Omental fat pad (tissue), 4 donors: ENCODE data around the gene CLCN2. TPM values are rescaled to one million over a fixed set of nuclear protein-coding genes. Genes with fewer than 3 reads are reported as not detected.

Experiments
- ATAC-seq: fragments of 150-250 bp; one replicate; pipeline ENCODE4 v1.9.1; 2016; ENCODE audit warnings: mild to moderate bottlenecking, moderate library complexity; ENCODE audit not compliant: low FRiP score
- DNase-seq: peaks from one replicate; pipeline ENCODE4 v3.0.0-alpha.2; 2019; ENCODE audit warnings: low spot score
- total RNA-seq, 4 donors: library from RNA; depleted of rRNA; stranded (reverse); fragments of >200 nt; gene quantifications; one replicate each; pipeline ENCODE4 v1.1.0, GENCODE V29; 2016
- TF ChIP-seq, protein P1 (sequence below), 3 donors: fragments of 450-650 bp; IDR thresholded peaks; one replicate each; pipeline ENCODE4 v1.5.1; 2016 to 2017; ENCODE audit warnings: antibody characterized with exemption in 3 of 3, mild to moderate bottlenecking in 3 of 3, moderate library complexity in 2 of 3

CLCN2 gene
- total RNA-seq, 4 donors from 2014 or later = 2.1 to 8.4 (median 3.8) TPM

DNA sequence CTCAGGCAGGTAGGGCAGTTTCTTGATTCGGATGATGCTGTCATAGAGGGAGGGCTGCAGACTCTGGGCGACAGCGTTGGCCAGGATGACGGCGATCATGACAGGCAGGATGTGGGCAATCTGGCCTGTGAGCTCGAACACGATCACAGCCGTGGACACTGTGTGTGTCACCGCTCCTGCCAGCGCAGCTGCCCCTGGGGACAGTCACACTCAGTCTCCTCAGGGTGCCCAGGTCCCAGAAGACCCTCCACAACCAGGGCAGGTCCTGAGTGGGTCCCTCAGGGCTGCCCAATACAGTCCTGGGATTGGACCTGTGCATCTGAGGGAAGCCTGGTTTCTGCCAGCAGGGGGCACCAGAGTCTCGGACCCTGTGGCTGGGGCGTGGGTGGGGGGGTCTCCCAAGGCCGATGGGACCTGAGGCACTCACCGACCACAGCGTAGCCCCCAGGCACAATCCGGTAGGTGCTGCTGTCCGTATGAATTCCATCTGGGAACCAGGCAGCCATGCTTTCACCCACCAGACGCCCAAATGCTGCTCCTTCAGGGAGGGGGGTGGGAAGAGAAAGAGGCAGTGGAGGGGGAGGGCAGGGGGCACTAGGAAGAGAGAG is 7.2 kb downstream of the CLCN2 start:
- DNase-seq = no peak
- no peak for ATAC-seq

DNA sequence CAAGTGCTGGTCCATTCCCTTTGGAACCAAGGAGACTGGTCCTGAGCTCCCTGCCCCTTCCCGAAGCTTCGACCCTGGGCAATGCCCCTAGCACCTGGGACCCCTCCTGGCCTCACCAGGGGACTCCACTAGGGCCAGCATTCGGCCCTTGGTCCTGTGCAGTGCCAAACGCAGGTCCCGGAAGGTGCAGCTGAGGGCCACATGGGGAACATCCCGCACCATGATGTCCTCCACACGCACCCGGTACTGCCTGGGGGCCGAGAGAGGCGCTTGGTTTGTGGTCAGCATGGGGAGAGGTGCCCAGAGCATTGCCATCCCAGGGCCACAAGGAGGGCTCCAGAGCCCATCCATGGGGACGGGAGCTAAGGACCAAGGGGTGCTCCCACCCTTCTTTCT is 7.9 kb downstream of the CLCN2 start:
- TF ChIP-seq, protein P1, sequence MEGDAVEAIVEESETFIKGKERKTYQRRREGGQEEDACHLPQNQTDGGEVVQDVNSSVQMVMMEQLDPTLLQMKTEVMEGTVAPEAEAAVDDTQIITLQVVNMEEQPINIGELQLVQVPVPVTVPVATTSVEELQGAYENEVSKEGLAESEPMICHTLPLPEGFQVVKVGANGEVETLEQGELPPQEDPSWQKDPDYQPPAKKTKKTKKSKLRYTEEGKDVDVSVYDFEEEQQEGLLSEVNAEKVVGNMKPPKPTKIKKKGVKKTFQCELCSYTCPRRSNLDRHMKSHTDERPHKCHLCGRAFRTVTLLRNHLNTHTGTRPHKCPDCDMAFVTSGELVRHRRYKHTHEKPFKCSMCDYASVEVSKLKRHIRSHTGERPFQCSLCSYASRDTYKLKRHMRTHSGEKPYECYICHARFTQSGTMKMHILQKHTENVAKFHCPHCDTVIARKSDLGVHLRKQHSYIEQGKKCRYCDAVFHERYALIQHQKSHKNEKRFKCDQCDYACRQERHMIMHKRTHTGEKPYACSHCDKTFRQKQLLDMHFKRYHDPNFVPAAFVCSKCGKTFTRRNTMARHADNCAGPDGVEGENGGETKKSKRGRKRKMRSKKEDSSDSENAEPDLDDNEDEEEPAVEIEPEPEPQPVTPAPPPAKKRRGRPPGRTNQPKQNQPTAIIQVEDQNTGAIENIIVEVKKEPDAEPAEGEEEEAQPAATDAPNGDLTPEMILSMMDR (IDR thresholded peaks at IDR 0.05) = no peak
- no peak for DNase-seq

More for the DNA sequence above, 7.2 kb downstream of the CLCN2 start:
- TF ChIP-seq, protein P1 (IDR thresholded peaks at IDR 0.05) = peak in 1 of 3 donors; percentile 14

DNA sequence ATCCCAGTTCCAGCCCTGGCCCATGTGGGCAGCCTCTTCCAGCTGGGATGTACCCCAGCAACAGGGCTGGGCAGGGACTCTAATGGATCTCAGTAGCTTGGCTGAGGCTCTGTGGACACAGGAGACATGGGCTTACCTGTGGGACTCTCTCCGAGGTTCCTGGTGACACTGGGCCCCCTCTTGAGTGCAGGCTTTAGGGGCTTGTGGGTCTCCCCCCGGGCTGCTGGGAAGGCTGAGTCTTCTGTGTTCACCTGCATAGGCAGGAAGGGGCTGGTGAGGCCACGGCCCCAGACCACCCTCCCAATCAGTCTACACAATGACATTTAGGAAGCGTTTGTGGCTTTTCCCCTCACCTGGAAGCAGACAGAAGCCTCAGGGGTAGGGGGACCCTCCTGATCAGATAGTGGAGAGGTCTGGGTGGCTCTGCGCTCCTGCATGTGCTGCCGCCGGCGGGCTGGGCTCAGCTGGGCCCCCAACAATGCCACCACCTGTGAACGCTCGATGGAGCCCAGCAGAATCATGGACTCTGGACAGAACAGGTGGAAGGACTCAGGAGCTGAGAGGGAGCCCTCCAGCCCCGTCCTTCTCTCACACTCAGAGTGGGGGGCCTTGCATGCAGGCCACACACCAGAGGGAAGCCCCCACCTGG is 8.4 kb downstream of the CLCN2 start:
- TF ChIP-seq, protein P1 (IDR thresholded peaks at IDR 0.05) = no peak
- DNase-seq (no peak), ATAC-seq (no peak)

More for the DNA sequence above, 7.9 kb downstream of the CLCN2 start:
- no peak for ATAC-seq

DNA sequence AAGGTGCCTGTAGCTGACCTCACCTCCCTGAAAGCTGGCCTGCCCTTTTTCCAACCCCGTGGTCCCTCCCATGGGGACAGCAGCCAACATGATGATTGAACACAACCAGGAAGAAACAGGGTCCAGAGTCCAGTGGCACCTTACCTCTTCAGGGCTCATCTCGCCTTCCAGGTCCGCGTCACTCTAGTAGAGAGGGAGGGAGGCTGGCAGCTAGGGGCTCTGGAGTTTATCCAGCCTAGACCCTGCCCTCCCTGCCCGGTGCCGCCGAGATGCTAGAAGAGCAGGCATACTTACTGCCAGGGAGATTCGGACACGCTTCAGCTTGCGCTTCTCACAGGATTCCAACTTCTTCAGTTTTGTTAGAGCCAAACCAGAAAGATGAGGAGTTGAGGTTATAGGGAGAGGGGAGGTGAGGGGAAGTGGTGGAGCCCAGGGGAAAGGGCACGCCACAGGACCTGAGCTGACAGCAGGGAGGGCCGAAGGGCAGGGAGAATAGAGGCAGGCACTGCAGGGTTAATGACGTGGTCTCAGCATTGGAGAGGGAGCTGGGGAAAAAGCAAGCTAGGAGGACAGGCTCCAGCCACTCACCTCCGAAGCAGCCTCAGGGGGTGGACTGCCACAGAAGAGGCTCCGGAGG is 9.1 kb downstream of the CLCN2 start:
- TF ChIP-seq, protein P1 (IDR thresholded peaks at IDR 0.05) = no peak
- no peak for DNase-seq
- peak; percentile 43 for ATAC-seq

DNA sequence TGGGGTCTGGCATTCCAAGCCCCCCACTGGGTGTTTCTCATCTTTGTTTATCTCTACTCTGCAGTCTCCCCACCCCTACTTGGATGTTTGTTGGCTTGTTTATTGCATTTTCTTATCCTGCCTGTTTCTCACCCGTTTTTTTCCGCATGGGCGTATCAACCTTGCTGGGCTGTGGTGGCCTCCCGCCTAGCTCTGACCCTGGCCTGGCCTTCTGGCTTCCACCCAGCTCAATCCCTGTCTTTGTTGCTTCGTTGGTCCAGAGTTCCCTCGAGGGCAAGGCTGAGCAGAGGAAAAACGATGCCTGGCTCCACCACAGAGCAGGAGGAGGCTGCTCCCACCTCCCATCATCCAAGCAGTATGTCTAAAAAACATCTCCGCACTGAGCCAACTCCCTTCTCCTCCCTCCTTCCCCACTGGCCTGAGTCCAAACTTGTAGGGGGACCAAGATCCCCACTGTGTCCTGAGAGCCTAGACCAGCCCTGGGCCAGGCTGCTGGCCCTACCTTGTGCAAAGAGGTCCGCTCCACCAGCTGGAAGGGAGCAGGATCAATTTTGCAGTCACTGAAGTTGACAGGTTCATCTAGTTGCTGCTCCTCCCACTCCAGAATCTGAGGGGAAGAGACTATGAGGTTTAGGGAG is 9.8 kb downstream of the CLCN2 start:
- TF ChIP-seq, protein P1 (IDR thresholded peaks at IDR 0.05) = no peak
- peak; percentile 1 for ATAC-seq

DNA sequence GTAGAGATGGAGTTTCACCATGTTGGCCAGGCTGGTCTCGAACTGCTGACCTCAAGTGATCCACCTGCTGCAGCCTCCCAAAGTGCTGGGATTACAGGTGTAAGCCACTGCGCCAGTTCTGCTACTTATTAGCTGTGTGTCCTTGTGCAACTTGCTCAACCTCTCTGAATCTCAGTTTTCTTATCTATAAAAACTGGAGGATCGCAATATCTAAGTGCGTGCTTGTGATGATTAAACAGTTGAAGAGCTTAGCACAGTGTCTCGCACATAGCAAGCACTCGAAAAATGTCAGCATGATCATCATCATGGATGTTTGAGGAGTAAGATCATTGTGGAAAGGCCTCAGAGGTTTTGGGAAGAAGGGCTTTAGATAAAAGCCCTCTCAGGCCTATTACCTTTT is 10.8 kb downstream of the CLCN2 start:
- TF ChIP-seq, protein P1 (IDR thresholded peaks at IDR 0.05) = no peak
- no peak for DNase-seq
- ATAC-seq = no peak

More for the DNA sequence above, 9.8 kb downstream of the CLCN2 start:
- no peak for DNase-seq
